Breast epithelium (tissue), 3 donors: ENCODE results near the gene CABS1.

Experiments used
- POLR2A ChIP-seq: fragments of 450-650 bp; IDR thresholded peaks from one replicate; pipeline ENCODE4 v1.6.1; 2016; ENCODE audit warnings: antibody characterized with exemption, mild to moderate bottlenecking, moderate library complexity
- POLR2AphosphoS5 ChIP-seq, 3 donors: sonication (generic); formaldehyde crosslinking; IDR thresholded peaks; one replicate each; pipeline ENCODE4 v1.6.1; 2017; ENCODE audit warnings: antibody characterized with exemption in 3 of 3
- TF ChIP-seq, protein P1 (sequence below), 3 donors: fragments of 450-650 bp; IDR thresholded peaks; one replicate each; pipeline ENCODE4 v1.5.1; 2016 to 2017; ENCODE audit warnings: antibody characterized with exemption in 3 of 3, mild to moderate bottlenecking in 3 of 3, moderate library complexity in 3 of 3

DNA sequence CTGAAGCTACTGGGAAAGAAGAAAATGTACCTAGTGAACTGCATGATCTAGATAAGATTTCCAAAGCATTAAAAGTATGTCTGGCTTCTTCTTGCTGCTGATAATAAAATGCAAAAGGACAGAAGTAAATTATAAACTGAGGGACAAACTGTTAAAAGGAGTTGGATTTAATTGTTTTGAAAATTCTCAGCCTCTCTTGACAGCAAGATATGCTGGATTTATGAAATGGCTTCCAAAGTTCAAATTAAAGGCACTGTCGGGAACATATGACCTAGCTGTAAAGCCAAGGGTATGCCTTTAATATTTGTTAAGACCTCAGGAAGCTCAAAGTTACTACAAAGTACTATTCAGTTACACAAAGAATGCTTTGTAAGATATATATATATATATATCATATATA, 46.1 kb upstream of the CABS1 start:
- TF ChIP-seq POLR2A (no peak), POLR2AphosphoS5 (IDR thresholded peaks at IDR 0.05) (no peak)
- TF ChIP-seq, protein P1, sequence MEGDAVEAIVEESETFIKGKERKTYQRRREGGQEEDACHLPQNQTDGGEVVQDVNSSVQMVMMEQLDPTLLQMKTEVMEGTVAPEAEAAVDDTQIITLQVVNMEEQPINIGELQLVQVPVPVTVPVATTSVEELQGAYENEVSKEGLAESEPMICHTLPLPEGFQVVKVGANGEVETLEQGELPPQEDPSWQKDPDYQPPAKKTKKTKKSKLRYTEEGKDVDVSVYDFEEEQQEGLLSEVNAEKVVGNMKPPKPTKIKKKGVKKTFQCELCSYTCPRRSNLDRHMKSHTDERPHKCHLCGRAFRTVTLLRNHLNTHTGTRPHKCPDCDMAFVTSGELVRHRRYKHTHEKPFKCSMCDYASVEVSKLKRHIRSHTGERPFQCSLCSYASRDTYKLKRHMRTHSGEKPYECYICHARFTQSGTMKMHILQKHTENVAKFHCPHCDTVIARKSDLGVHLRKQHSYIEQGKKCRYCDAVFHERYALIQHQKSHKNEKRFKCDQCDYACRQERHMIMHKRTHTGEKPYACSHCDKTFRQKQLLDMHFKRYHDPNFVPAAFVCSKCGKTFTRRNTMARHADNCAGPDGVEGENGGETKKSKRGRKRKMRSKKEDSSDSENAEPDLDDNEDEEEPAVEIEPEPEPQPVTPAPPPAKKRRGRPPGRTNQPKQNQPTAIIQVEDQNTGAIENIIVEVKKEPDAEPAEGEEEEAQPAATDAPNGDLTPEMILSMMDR (IDR thresholded peaks at IDR 0.05) = no peak
